ENCODE results near the gene TRMO.
A peak's percentile ranks its signal among the peaks of the same experiment; 100 is the strongest.

Gene TRMO

GRCh38 chr9:97936998-97937397 lies 14.7 kb upstream of the TRMO start:
- DNase-seq = no peak

GRCh38 chr9:97935276-97935675 lies 13.0 kb upstream of the TRMO start:
- DNase-seq = no peak

- DNase-seq = no peak
Measured at GRCh38 chr9:97934321-97935115, 12.2 kb upstream of the TRMO start.

- DNase-seq = no peak
Measured at GRCh38 chr9:97933297-97933998, 11.1 kb upstream of the TRMO start.

GRCh38 chr9:97930972-97931371 lies 8.7 kb upstream of the TRMO start:
- DNase-seq = no peak

- no peak for DNase-seq
Measured at GRCh38 chr9:97928986-97929604, 6.8 kb upstream of the TRMO start.

- DNase-seq = no peak
Measured at GRCh38 chr9:97925497-97926334, 3.4 kb upstream of the TRMO start.

- DNase-seq = no peak
Measured at GRCh38 chr9:97924386-97924785, 2.1 kb upstream of the TRMO start.

- peak; percentile 81 for DNase-seq
Measured at GRCh38 chr9:97923529-97924108, 1.3 kb upstream of the TRMO start.

GRCh38 chr9:97919217-97919813 lies 3.0 kb downstream of the TRMO start:
- DNase-seq = no peak

- DNase-seq = no peak
Measured at GRCh38 chr9:97918611-97919010, 3.7 kb downstream of the TRMO start.

GRCh38 chr9:97911970-97912369 lies 10.3 kb downstream of the TRMO start:
- DNase-seq = no peak

GRCh38 chr9:97911528-97911927 lies 10.8 kb downstream of the TRMO start:
- no peak for DNase-seq

GRCh38 chr9:97910357-97910756 lies 11.9 kb downstream of the TRMO start:
- DNase-seq = no peak

- DNase-seq = no peak
Measured at GRCh38 chr9:97908705-97909104, 13.6 kb downstream of the TRMO start.

- no peak for DNase-seq
Measured at GRCh38 chr9:97907632-97908031, 14.7 kb downstream of the TRMO start.

GRCh38 chr9:97907046-97907445 lies 15.3 kb downstream of the TRMO start:
- DNase-seq = no peak

- no peak for DNase-seq
Measured at GRCh38 chr9:97906236-97906831, 16.0 kb downstream of the TRMO start.

- no peak for DNase-seq
Measured at GRCh38 chr9:97905228-97905627, 17.1 kb downstream of the TRMO start.

- DNase-seq = no peak
Measured at GRCh38 chr9:97904725-97905124, 17.6 kb downstream of the TRMO start.

- no peak for DNase-seq
Measured at GRCh38 chr9:97903177-97903576, 19.1 kb downstream of the TRMO start.
